NCI-H1092 (cell line): Measurements from ENCODE around the gene PERP.
"Not testable (repeated sequence)": the region's sequence is repeated elsewhere in the genome, so short reads cannot be mapped to it uniquely, and the experiment has no call there.

Source experiments
- DNase-seq: peaks from one replicate; lab custom pipeline; 2025; lab: John Stamatoyannopoulos, UW

PERP gene

GRCh38 chr6:138105446-138105845 is 1.8 kb downstream of the PERP start:
- no peak for DNase-seq

GRCh38 chr6:138104618-138105213 is 2.5 kb downstream of the PERP start:
- DNase-seq = no peak

- no peak for DNase-seq
These were observed 3.3 kb downstream of the PERP start for GRCh38 chr6:138103871-138104270.

DNA sequence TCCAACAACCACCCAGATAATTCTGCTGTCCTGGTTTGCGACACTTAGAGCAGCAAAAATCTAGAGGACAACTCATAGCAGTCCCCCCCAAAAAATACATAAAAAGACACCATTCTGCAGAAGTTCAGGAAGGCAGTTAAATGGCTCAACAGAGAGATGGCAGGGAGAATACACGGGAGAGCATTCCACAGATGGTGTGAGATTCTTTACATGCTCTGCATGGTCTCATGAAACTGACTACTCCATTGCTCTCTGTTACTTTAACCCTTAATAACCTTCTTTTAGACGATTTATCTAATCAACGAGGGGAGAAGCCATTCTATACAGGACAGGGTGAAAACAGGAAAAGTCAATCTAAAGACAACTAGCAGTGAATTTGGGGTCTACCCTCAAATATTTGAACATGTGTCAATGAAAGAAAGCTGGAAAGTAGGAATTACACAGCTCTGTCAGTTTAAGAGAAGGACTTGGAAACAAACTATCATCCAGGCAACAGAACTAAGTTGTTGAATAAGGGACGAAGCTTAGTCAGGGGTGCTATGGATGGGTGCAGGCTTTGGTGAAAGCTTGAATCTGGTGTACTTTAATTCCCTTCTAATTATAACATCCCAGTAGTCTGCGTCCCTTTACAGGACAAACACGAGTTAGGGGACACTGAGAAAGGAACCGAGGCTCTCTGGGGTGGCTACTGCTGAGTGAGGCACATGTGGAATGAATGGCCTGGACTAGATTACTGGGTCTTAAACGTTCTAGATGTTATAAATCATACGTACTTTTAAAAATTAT is 5.1 kb downstream of the PERP start:
- DNase-seq = no peak

DNA sequence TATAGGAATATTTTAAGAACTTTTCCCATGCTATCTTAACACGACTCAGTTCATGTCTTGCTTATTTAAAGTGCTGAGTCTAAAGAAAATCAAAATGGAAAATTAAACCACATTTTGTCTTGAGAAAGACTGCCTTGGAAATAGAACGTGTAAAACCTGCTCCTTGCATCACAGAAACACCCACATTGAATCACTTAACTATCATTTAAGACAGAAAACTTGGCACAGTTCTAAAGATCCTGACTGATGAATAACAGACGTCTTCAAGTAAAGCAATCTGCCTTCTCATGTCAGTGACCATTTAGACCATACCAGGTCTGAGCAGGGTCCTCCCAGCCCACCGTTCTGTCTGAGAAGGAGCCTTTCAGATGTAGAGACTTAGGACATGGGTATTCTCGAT is 7.4 kb downstream of the PERP start:
- no peak for DNase-seq

GRCh38 chr6:138098306-138098705 is 8.9 kb downstream of the PERP start:
- no peak for DNase-seq

GRCh38 chr6:138094260-138094659 is 13.0 kb downstream of the PERP start:
- DNase-seq = no peak

DNA sequence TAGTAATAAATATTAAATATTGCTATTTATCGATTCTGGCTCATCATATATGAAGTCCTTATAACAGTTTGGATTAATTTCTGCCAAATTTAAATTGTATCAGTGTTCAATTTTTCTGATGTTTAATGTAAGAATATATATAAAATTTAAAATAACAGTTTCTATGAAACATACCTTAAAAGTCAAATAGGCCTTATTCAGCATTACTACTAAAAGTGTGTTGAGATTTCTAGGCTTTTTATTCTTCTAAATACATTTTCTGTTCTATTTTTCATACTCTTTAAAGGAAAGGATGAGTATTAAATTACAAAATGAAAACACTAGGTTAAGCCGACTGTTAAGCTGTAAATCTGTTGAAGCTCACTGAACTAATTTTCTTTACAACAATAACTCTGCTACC is 13.6 kb downstream of the PERP start:
- DNase-seq = no peak

GRCh38 chr6:138092686-138093085 is 14.5 kb downstream of the PERP start:
- no peak for DNase-seq

GRCh38 chr6:138089325-138089724 is 17.9 kb downstream of the PERP start:
- DNase-seq = no peak

DNA sequence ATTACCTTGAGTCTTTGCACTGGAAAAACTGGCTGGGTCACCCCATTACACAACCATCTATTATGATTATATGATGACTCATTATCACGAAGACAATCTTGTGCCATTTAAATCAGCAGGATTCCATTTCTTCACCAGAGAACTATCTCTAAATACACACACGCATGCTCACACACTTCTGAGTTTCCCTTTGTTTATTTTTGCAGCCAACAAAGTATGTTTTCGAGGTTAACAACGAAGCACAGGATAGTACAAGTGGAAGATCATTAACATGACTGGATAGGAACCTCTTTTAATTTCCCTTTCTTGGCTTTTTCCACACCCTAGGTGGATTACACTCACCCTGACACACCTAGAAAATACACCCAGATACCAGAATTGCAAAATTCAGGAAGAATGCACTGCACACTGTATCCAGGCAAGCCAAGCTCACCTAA is 18.9 kb downstream of the PERP start:
- no peak for DNase-seq

GRCh38 chr6:138087593-138088325 is 19.5 kb downstream of the PERP start:
- DNase-seq = no peak

- DNase-seq = peak; percentile 38
These were observed 20.5 kb downstream of the PERP start for GRCh38 chr6:138086573-138087196.

DNA sequence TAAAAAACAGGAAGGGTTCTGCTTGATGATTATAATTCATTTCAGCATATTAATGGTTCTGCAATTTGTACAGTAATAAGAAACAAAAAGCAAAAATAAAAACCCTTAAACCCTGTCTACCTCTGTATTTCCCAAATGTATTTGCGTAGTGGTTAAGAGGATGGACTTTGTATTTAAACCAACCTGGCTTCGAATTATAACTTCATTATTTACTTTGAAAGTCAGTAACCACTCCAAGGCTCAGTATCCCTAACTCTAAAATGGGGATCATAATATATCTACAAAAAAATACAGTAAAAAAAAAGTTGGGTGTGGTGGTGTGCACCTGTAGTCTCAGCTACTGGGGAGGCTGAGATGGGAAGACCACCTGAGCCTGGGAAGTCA is 21.4 kb downstream of the PERP start:
- no peak for DNase-seq

GRCh38 chr6:138084904-138085838 is 22.0 kb downstream of the PERP start:
- no peak for DNase-seq

GRCh38 chr6:138082232-138082631 is 25.0 kb downstream of the PERP start:
- no peak for DNase-seq

- not testable (repeated sequence) for DNase-seq
These were observed 27.7 kb downstream of the PERP start for GRCh38 chr6:138079556-138079955.

DNA sequence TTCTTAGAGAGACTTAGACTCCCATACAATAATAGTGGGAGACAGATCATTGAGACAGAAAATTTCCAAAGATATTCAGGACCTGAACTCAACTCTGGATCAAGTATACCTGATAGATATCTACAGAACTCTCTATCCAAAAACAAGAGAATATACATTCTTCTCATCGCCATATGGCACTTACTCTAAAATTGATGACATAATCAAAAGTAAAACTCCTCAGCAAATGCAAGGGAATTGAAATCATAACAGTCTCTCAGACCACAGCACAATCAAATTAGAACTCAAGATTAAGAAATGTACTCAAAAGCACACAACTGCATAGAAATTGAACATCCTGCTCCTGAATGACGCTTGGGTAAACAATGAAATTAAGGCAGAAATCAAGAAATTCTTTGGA is 28.7 kb downstream of the PERP start:
- DNase-seq = no peak

DNA sequence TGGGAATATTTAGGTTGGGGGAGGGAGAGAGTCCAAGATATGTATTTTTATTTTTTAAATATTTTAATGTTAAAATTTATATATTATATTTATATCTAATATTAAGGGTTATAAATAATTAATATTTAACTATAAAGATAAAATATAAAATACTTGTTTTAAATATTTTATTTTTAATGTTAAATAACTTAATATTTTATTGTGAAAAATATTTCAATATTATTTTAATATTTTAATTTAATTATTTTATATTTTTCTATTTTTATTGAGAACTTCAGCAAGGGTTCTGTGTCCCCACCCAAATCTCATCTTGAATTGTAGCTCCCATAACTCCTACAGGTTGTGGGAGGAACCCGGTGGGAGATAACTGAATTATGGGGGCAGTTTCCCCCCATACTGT is 34.0 kb downstream of the PERP start:
- no peak for DNase-seq

GRCh38 chr6:138063726-138064125 is 43.5 kb downstream of the PERP start:
- DNase-seq = no peak

DNA sequence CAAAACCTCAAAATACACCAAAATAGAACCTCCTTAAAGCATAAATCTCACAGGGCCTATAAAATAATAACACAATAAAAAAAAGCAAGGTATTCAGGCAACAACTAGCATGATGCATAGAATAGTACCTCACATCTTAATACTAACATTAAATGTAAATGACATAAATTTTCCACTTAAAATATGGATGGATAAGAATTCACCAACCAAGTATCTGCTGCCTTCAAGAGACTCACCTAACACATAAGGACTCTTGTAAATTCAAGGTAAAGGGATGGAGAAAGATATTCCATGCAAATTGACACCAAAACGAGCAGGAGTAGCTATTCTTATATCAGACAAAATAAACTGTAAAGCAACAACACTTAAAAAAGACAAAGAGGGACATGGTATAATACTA is 52.2 kb downstream of the PERP start:
- no peak for DNase-seq

DNA sequence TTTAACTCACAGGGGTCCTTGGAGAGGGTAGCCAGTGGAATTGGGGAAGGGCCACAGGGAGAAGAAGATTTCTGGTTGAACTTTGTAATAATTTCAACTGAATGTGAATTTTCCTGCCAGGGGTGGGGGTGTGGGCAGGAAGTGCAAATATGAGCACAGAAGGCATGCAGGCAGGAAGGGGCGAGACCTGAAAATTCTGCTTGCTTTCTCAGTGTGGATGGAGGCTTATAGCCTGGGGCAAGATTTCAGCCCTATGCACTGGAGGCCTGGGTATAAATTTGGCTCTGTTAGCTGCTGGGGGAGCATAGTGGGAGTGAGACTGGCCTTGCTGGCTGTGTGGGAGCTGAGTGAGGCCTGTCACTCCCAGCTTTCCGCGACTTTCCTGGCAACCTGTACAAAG is 54.4 kb downstream of the PERP start:
- DNase-seq = no peak
